ENCODE results near the gene APBA2. TPM values are rescaled to one million over a fixed set of nuclear protein-coding genes. Genes with fewer than 3 reads are reported as not detected.

APBA2 gene
- total and polyA plus RNA-seq, 2 of the 4 experiments (the other 2 are of a cell fraction), result 21.7 to 33.0 TPM

- dilution Hi-C loops (cut with HindIII; ENCODE audit: low sequenced_read_pairs, unreplicated experiment), result no loop called here
- no peak overlapping the region for H2BK5ac ChIP-seq (ENCODE audit: low read depth, low read length, poor library complexity, severe bottlenecking)
- ATAC-seq (ENCODE audit: low read depth), result no peak
These were observed 17.1 kb downstream of the APBA2 start for GRCh38 chr15:28902856-28903255.

More at GRCh38 chr15:28902856-28903255, 17.1 kb downstream of the APBA2 start:
- H4K91ac ChIP-seq (ENCODE audit: insufficient read depth, low read depth, low read length), result no peak overlapping the region
- no peak overlapping the region for H4K8ac ChIP-seq (ENCODE audit: low read depth in 2 of 2, low read length in 2 of 2)
- no peak for TF ChIP-seq MXI1 (IDR thresholded peaks at IDR 0.05; ENCODE audit: borderline replicate concordance, low read depth, low read length)
- H3K9me1 ChIP-seq (ENCODE audit: insufficient read depth, low read length), result peaks cover 23% of the 10 kb centered on the region
- no peak overlapping the region for H4K5ac ChIP-seq (ENCODE audit: low read depth, low read length)
- H2BK120ac ChIP-seq (ENCODE audit: low read depth, low read length), result no peak overlapping the region
- no peak overlapping the region for H3K4me2 ChIP-seq (ENCODE audit: low read depth, low read length)
- H3K9me3 ChIP-seq (ENCODE audit: control insufficient read depth, insufficient read depth, low read length), result no peaks in the 10 kb centered on the region
- ChIA-PET POLR2A (ENCODE audit: unreplicated experiment) (no interaction called here), CTCF (interaction anchor here (0.7 kb wide), 1 partner anchor 16 kb away, joined by 3 read pairs; no protein-coding TSS in a partner anchor)
- H3K56ac ChIP-seq (ENCODE audit: extremely low read depth, insufficient read depth, low read length), result no peak overlapping the region
- intact Hi-C loops (cut with micrococcal nuclease) (no loop called here), in situ Hi-C loops (cut with MboI; ENCODE audit: low sequenced_read_pairs) (no loop called here)
- no peak overlapping the region for H3K23ac ChIP-seq (ENCODE audit: low read depth, low read length)
- H3K79me1 ChIP-seq (ENCODE audit: low read depth in 1 of 2, low read length in 2 of 2), result peaks cover 21 to 71% of the 10 kb centered on the region in 2 experiments
- no peak overlapping the region for H2BK20ac ChIP-seq (ENCODE audit: low read depth, low read length)
- no peak overlapping the region for H3K18ac ChIP-seq (ENCODE audit: low read depth, low read length)
- no peaks in the 10 kb centered on the region for H3K27me3 ChIP-seq (ENCODE audit: control insufficient read depth, insufficient read depth, low read length)
- no peak for DNase-seq
- no peak overlapping the region for H3K14ac ChIP-seq (replicated peaks; ENCODE audit: low read depth, low read length)
- no peak overlapping the region for H3K4me3 ChIP-seq (ENCODE audit: insufficient read depth, low read depth, low read length)
- H2BK15ac ChIP-seq (ENCODE audit: low read depth, low read length), result no peak overlapping the region
- 0 out of 2 replicates have a peak, but pooled peaks cover 2% of the 10 kb centered on the region for H3K36me3 ChIP-seq (ENCODE audit: control insufficient read depth, insufficient read depth, low read length)
- H2AK9ac ChIP-seq (replicated peaks; ENCODE audit: low read depth, low read length, poor library complexity), result no peak overlapping the region
- no peak overlapping the region for H2AFZ ChIP-seq (replicated peaks; ENCODE audit: low read length, poor library complexity)
- 100% methylated on average over 2 of the region's 5 CpGs; no CpG with 5 or more reads in 1 of the 2 experiments for WGBS, 2 experiments (ENCODE audit: extremely low coverage in 2 of 2, insufficient read length in 1 of 2)
- no peak overlapping the region for H3K27ac ChIP-seq (ENCODE audit: insufficient read depth, low read length)
- H4K20me1 ChIP-seq (ENCODE audit: insufficient read depth, low read length), result peaks cover 9% of the 10 kb centered on the region
- H3K9ac ChIP-seq (ENCODE audit: low read depth, low read length), result no peak overlapping the region
- no TSS peak for BruUV-seq (replicated peaks)
- peaks cover 4% of the 10 kb centered on the region; the same call in 1 of the 2 replicates for H3K4me1 ChIP-seq (ENCODE audit: control insufficient read depth, insufficient read depth, low read length)
- H3K4ac ChIP-seq (ENCODE audit: low read depth, low read length), result no peak overlapping the region
- no peak overlapping the region for H2AK5ac ChIP-seq (ENCODE audit: low read depth, low read length)
